ENCODE measurements around the gene HDHD5. TPM values are rescaled to one million over a fixed set of nuclear protein-coding genes. Genes with fewer than 3 reads are reported as not detected.

HDHD5 gene
- total RNA-seq: 23.0 and 31.6 TPM in 2 replicates

GRCh38 chr22:17158568-17159503, at the start of gene HDHD5:
HDHD5 (minus strand) TSS chr22:17159277; CDS start chr22:17159251, 26 bp downstream.

GRCh38 chr22:17121233-17122195, 37.6 kb downstream of the HDHD5 start, which contains the start of gene TMEM121B:
TMEM121B (minus strand) TSS chr22:17121360; CDS start chr22:17121127, 233 bp downstream.

Other genes with a start within 250 kb of the HDHD5 start
- not detected in 2 replicates for gene GAB4, start 151.1 kb downstream of the HDHD5 start, total RNA-seq
- gene IL17RA, start 74.3 kb downstream of the HDHD5 start, total RNA-seq: 9.7 and 9.8 TPM in 2 replicates
- 0.11 and 0.13 TPM in 2 replicates for gene TMEM121B, start 37.9 kb downstream of the HDHD5 start, total RNA-seq
- gene ADA2, start 60.2 kb upstream of the HDHD5 start, total RNA-seq: 17.0 and 17.1 TPM in 2 replicates
- gene CECR2, start 210.2 kb upstream of the HDHD5 start, total RNA-seq: under 0.01 TPM in 1 of 2 replicates, not detected in the other